ENCODE measurements around the gene UBXN2A. TPM values are rescaled to one million over a fixed set of nuclear protein-coding genes. Genes with fewer than 3 reads are reported as not detected.
A peak's percentile ranks its signal among the peaks of the same experiment; 100 is the strongest.

The UBXN2A gene
- total RNA-seq, 1 experiment from 2014 or later: 19.7 TPM

DNA sequence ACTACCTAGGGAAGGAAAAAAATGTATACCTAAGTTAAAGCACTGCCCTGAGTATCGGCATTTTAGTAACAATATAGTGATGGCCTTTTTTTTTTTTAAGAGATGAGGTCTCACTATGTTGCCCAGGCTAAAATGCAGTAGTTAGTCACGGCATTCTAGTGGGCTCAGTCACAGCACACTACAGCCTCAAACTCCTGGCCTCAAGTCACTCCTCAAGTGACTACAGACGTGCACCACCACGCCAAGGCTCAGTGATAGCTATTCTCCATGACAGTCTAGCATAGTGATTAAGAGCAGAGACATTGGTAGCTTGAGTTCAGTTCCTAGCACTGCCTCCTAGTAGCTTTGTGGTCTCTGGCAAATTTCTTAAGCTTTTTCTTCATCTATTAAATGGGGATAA is 27.6 kb downstream of the UBXN2A start:
- H4K8ac ChIP-seq (replicated peaks; ENCODE audit: insufficient read length, low read depth, low read length): no peak overlapping the region
- Mint-ChIP-seq H3K27me3 (ENCODE audit: low read depth) (no peaks in the 10 kb centered on the region), H3K27ac (no peak overlapping the region), H3K36me3 (ENCODE audit: insufficient read depth in 1 of 3, low read depth in 3 of 3) (peaks cover 3 to 23% (median 6%) of the 10 kb centered on the region in 3 experiments; a peak in 6 of 7 replicates), H3K9me3 (no peaks in the 10 kb centered on the region), H3K4me1 (no peaks in the 10 kb centered on the region), H3K4me3 (no peak overlapping the region)
- no peak overlapping the region for H2BK120ac ChIP-seq (ENCODE audit: low read depth, low read length, poor library complexity, severe bottlenecking)
- no peak overlapping the region for H2BK5ac ChIP-seq (ENCODE audit: insufficient read length, low read length)
- WGBS (ENCODE audit: extremely low coverage, insufficient read length, low lambda C conversion rate): no CpG with 5 or more reads among the region's 4 CpGs
- TF ChIP-seq, protein P1, sequence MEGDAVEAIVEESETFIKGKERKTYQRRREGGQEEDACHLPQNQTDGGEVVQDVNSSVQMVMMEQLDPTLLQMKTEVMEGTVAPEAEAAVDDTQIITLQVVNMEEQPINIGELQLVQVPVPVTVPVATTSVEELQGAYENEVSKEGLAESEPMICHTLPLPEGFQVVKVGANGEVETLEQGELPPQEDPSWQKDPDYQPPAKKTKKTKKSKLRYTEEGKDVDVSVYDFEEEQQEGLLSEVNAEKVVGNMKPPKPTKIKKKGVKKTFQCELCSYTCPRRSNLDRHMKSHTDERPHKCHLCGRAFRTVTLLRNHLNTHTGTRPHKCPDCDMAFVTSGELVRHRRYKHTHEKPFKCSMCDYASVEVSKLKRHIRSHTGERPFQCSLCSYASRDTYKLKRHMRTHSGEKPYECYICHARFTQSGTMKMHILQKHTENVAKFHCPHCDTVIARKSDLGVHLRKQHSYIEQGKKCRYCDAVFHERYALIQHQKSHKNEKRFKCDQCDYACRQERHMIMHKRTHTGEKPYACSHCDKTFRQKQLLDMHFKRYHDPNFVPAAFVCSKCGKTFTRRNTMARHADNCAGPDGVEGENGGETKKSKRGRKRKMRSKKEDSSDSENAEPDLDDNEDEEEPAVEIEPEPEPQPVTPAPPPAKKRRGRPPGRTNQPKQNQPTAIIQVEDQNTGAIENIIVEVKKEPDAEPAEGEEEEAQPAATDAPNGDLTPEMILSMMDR (conservative IDR thresholded peaks at IDR 0.05): no peak
- H2BK12ac ChIP-seq (ENCODE audit: insufficient read length, low read depth, low read length): no peak overlapping the region
- no peaks in the 10 kb centered on the region for H3K9me3 ChIP-seq (ENCODE audit: control insufficient read depth, low read depth, low read length)
- no peak overlapping the region for H4K5ac ChIP-seq (ENCODE audit: insufficient read length, low read depth, low read length)
- no peaks in the 10 kb centered on the region for H3K27me3 ChIP-seq (ENCODE audit: insufficient read depth, low read length)
- DNase-seq: no peak
- peak overlapping the region; percentile 100 for H3K23ac ChIP-seq (ENCODE audit: insufficient read length, low read depth, low read length)
- no peak overlapping the region for H4K91ac ChIP-seq (ENCODE audit: insufficient read length, low read depth, low read length)
- no peak overlapping the region for H3T11ph ChIP-seq (ENCODE audit: low read length)
- no peaks in the 10 kb centered on the region for H3K79me1 ChIP-seq (ENCODE audit: insufficient read depth, low read depth, low read length, poor library complexity, severe bottlenecking)
- no peak overlapping the region for H2BK15ac ChIP-seq (ENCODE audit: low read depth, low read length)
- no peaks in the 10 kb centered on the region for H3K4me1 ChIP-seq (ENCODE audit: insufficient read depth, low read length)
- no peak overlapping the region for H3K56ac ChIP-seq (ENCODE audit: insufficient read length, low read depth, low read length)
- H3K79me2 ChIP-seq (ENCODE audit: insufficient read depth, low read length): no peaks in the 10 kb centered on the region
- H2AFZ ChIP-seq (ENCODE audit: low read length): no peak overlapping the region
- no peak overlapping the region for H3K4me2 ChIP-seq (ENCODE audit: insufficient read depth, insufficient read length, low read length)
- no peaks in the 10 kb centered on the region for H3K23me2 ChIP-seq (ENCODE audit: insufficient read length, low read depth, low read length, poor library complexity, severe bottlenecking)
- H3K14ac ChIP-seq (ENCODE audit: insufficient read depth, low read length): no peak overlapping the region
- H2AK5ac ChIP-seq (ENCODE audit: insufficient read length, low read length): no peak overlapping the region
- H3K4ac ChIP-seq (ENCODE audit: low read depth, low read length): no peak overlapping the region
- H3K18ac ChIP-seq (ENCODE audit: insufficient read length, low read depth, low read length): no peak overlapping the region
- no peaks in the 10 kb centered on the region for H4K20me1 ChIP-seq (ENCODE audit: control insufficient read depth, insufficient read depth, insufficient read length)
- H2BK20ac ChIP-seq (ENCODE audit: low read depth, low read length, poor library complexity, severe bottlenecking): no peak overlapping the region
- no peak overlapping the region for H3K9ac ChIP-seq (ENCODE audit: extremely low read depth, insufficient read length, low read length)
- H3K27ac ChIP-seq (ENCODE audit: insufficient read length, low read depth, low read length): no peak overlapping the region
